Endothelial cell of umbilical vein (primary cell): Measurements from ENCODE around the gene MRPS23. TPM values are rescaled to one million over a fixed set of nuclear protein-coding genes. Genes with fewer than 3 reads are reported as not detected.

Experiments used
- BruUV-seq: library from RNA; stranded (reverse); fragments of 400-500 nt; replicated peaks from 2 replicates; lab custom pipeline; 2021; lab: Mats Ljungman, UMichigan
- CTCF ChIA-PET: fragments of 300-600, 350-600 bp; sonication (Branson Sonifier 250); formaldehyde crosslinking; loops from one replicate; lab custom pipeline; 2021; ENCODE audit warnings: antibody characterized with exemption, inconsistent platforms; lab: Charles Lee
- POLR2A ChIA-PET: fragments of 300-600, 350-600 bp; sonication (Branson Sonifier 250); formaldehyde crosslinking; loops from one replicate; lab custom pipeline; 2021; ENCODE audit warnings: antibody characterized with exemption, inconsistent platforms; lab: Charles Lee
- DNase-seq: peaks from one replicate; pipeline ENCODE4 v3.0.0-alpha.2; 2011; ENCODE audit warnings: low read depth, low spot score
- FAIRE-seq: peaks from 2 replicates; lab custom pipeline; 2011; peaks lifted over from hg19 to GRCh38; lab: Jason Lieb, UNC
- H2AFZ ChIP-seq: 2 replicates; pipeline ENCODE4 v1.6.0; 2012; ENCODE audit warnings: low read depth, low read length, control low read depth, inconsistent platforms
- H3K27ac ChIP-seq: 2 replicates; pipeline ENCODE4 v1.5.1; 2011; ENCODE audit warnings: low read depth, mild to moderate bottlenecking, control low read depth, low read length, moderate library complexity; ENCODE audit not compliant: insufficient read depth
- H3K27me3 ChIP-seq, 2 experiments: 2 replicates each; pipeline versions ENCODE4 v1.6.0 to v1.6.1; 2011; ENCODE audit warnings: low read length in 2 of 2, mixed read lengths in 1 of 2; ENCODE audit not compliant: control insufficient read depth in 2 of 2, insufficient read depth in 2 of 2
- H3K36me3 ChIP-seq, 2 experiments: 2 replicates in 1 of 2; 3 replicates in 1 of 2; pipeline ENCODE4 v1.5.1; 2011; ENCODE audit warnings: low read length in 2 of 2, mild to moderate bottlenecking in 1 of 2, moderate library complexity in 1 of 2; ENCODE audit not compliant: control insufficient read depth in 2 of 2, insufficient read depth in 2 of 2; ENCODE audit errors: extremely low read depth in 1 of 2
- H3K4me1 ChIP-seq: 3 replicates; pipeline ENCODE4 v1.5.1; 2011; ENCODE audit warnings: mild to moderate bottlenecking, low read length; ENCODE audit not compliant: control insufficient read depth, insufficient read depth; ENCODE audit errors: extremely low read depth
- H3K4me2 ChIP-seq: 2 replicates; pipeline ENCODE4 v1.6.1; 2011; ENCODE audit warnings: low read length, control low read depth, mixed read lengths; ENCODE audit not compliant: insufficient read depth
- H3K4me3 ChIP-seq, 3 experiments: fragments of 200-600 bp in 1 of 3; sonication (generic), shearing (Covaris generic) in 1 of 3; replicated peaks in 1 of 3; 2 replicates each; pipeline ENCODE4 v1.5.1; 2011 to 2016; ENCODE audit warnings: control low read depth in 3 of 3, low read length in 3 of 3, mild to moderate bottlenecking in 2 of 3, inconsistent platforms in 1 of 3, low read depth in 1 of 3, moderate library complexity in 1 of 3; ENCODE audit not compliant: insufficient read depth in 1 of 3
- H3K79me2 ChIP-seq: 2 replicates; pipeline ENCODE4 v1.6.0; 2012; ENCODE audit warnings: low read length, inconsistent platforms; ENCODE audit not compliant: control insufficient read depth, insufficient read depth
- H3K9ac ChIP-seq: replicated peaks from 2 replicates; pipeline ENCODE3; 2011; ENCODE audit warnings: low read length, control low read depth; ENCODE audit not compliant: insufficient read depth; ENCODE audit errors: extremely low read depth
- H3K9me1 ChIP-seq: replicated peaks from 3 replicates; pipeline ENCODE4 v1.6.0; 2011; ENCODE audit warnings: mild to moderate bottlenecking, low read length; ENCODE audit not compliant: control insufficient read depth, insufficient read depth; ENCODE audit errors: extremely low read depth
- H3K9me3 ChIP-seq: replicated peaks from 2 replicates; pipeline ENCODE4 v1.5.1; 2012; ENCODE audit warnings: low read length, inconsistent platforms; ENCODE audit not compliant: control insufficient read depth, insufficient read depth
- H4K20me1 ChIP-seq: replicated peaks from 2 replicates; pipeline ENCODE3; 2011; ENCODE audit warnings: mild to moderate bottlenecking, low read length; ENCODE audit not compliant: control insufficient read depth, insufficient read depth; ENCODE audit errors: extremely low read depth
- CTCF ChIP-seq, 2 donors: IDR thresholded peaks; 1 replicate in 1 of 2; 2 replicates in 1 of 2; pipeline ENCODE4 v1.5.1; 2011; ENCODE audit warnings: low read length in 2 of 2, mild to moderate bottlenecking in 2 of 2, moderate library complexity in 2 of 2, control low read depth in 1 of 2, inconsistent platforms in 1 of 2, low read depth in 1 of 2; ENCODE audit not compliant: insufficient read depth in 1 of 2; ENCODE audit errors: extremely low read depth in 1 of 2
- EZH2 ChIP-seq: IDR thresholded peaks from 2 replicates; pipeline ENCODE4 v1.6.1; 2012; ENCODE audit warnings: borderline replicate concordance, low read depth, mild to moderate bottlenecking, moderate library complexity, low read length, inconsistent platforms; ENCODE audit not compliant: severe bottlenecking
- FOS ChIP-seq: IDR thresholded peaks from 2 replicates; pipeline ENCODE4 v1.6.1; 2011; ENCODE audit warnings: mild to moderate bottlenecking, low read length, moderate library complexity, borderline replicate concordance; ENCODE audit not compliant: insufficient read depth
- GATA2 ChIP-seq: IDR thresholded peaks from 2 replicates; pipeline ENCODE4 v1.7.0; 2011; ENCODE audit warnings: low read depth, mild to moderate bottlenecking, moderate library complexity, mixed read lengths, low read length; ENCODE audit not compliant: insufficient read length, insufficient read depth
- JUN ChIP-seq: IDR thresholded peaks from 2 replicates; pipeline ENCODE4 v1.6.1; 2011; ENCODE audit warnings: borderline replicate concordance, low read depth; ENCODE audit not compliant: insufficient read length, insufficient read depth
- MAX ChIP-seq: IDR thresholded peaks from 2 replicates; pipeline ENCODE4 v1.6.1; 2011; ENCODE audit not compliant: insufficient read depth, insufficient read length
- MYC ChIP-seq: IDR thresholded peaks from one replicate; pipeline ENCODE4 v1.6.1; 2011; ENCODE audit warnings: mild to moderate bottlenecking, low read depth, low read length
- POLR2A ChIP-seq: IDR thresholded peaks from 2 replicates; pipeline ENCODE4 v1.6.1; 2012; ENCODE audit warnings: low read depth, mild to moderate bottlenecking, control low read depth, low read length
- POLR2AphosphoS5 ChIP-seq: IDR thresholded peaks from 2 replicates; pipeline ENCODE4 v1.6.1; 2012; ENCODE audit warnings: low read depth, mild to moderate bottlenecking, control low read depth, low read length, moderate library complexity; ENCODE audit not compliant: insufficient read depth
- dilution Hi-C: fragments of 300-500 bp; cut with MboI; formaldehyde crosslinking; loops from one replicate; pipeline ENCODE4 v1.15.0; 2019; ENCODE audit warnings: low sequenced_read_pairs; ENCODE audit not compliant: extremely low pct_ligation_motif_present
- intact Hi-C: fragments of 100-400 bp; cut with micrococcal nuclease; formaldehyde crosslinking; loops from one replicate; pipeline ENCODE4 v1.10.0; 2022
- polyA plus RNA-seq, 4 experiments: library from polyadenylated mRNA; depleted of rRNA in 3 of 4; stranded (reverse) in 3 of 4; unstranded in 1 of 4; fragments of >200 nt; gene quantifications; 2 replicates each; pipeline versions ENCODE4 v1.2.1 to v1.2.3, GENCODE V29; 2011 to 2012; ENCODE audit warnings: missing spikeins in 1 of 4
- total RNA-seq: library from RNA; stranded (reverse); gene quantifications from 2 replicates; pipeline ENCODE4 v1.2.3, GENCODE V29; 2021

Gene MRPS23
- total and polyA plus RNA-seq, 2 donors (not counting 3 experiments of a cell fraction or from before 2014, with no cell fraction given): 39.9 to 46.2 TPM

GRCh38 chr17:57864273-57864672 is 14.4 kb upstream of the MRPS23 start:
- CTCF ChIA-PET: interaction anchor here (1.2 to 18.8 kb wide), 2 partner anchors 131 to 248 kb away, joined by 3 to 584 read pairs; partner anchors contain the start of gene VEZF1
- H4K20me1 ChIP-seq: no peaks in the 10 kb centered on the region
- dilution Hi-C loops: loop anchor here (25.0 kb wide), 1 partner anchor 123 kb away; the partner anchor contains the start of gene VEZF1

More at GRCh38 chr17:57864273-57864672, 14.4 kb upstream of the MRPS23 start:
- peaks cover 36% of the 10 kb centered on the region for H3K4me1 ChIP-seq
- DNase-seq: no peak
- H3K9me1 ChIP-seq: no peaks in the 10 kb centered on the region
- H3K27me3 ChIP-seq: no peaks in the 10 kb centered on the region
- no peak for FAIRE-seq
- intact Hi-C loops: no loop called here
- no peak overlapping the region for H3K4me3 ChIP-seq
- H2AFZ ChIP-seq: no peak overlapping the region
- no peak overlapping the region for H3K9ac ChIP-seq
- H3K36me3 ChIP-seq: no peaks in the 10 kb centered on the region
- POLR2A ChIA-PET: no interaction called here
- H3K79me2 ChIP-seq: no peaks in the 10 kb centered on the region
- TF ChIP-seq FOS (no peak), MAX (no peak), POLR2A (no peak), JUN (no peak), POLR2AphosphoS5 (no peak), MYC (no peak), GATA2 (no peak), EZH2 (no peak), CTCF (IDR thresholded peaks at IDR 0.05; ENCODE audit: extremely low read depth in 1 of 2, insufficient read depth in 1 of 2, low read depth in 1 of 2, low read length in 2 of 2) (no peak)
- no TSS peak for BruUV-seq
- no peak overlapping the region for H3K4me2 ChIP-seq
- H3K9me3 ChIP-seq: no peaks in the 10 kb centered on the region
- no peak overlapping the region for H3K27ac ChIP-seq
